Gastrocnemius medialis (tissue), 4 donors: Measurements from ENCODE around the gene PGAP3.

Source experiments
- CTCF ChIP-seq, 5 experiments: fragments of 450-650 bp in 3 of 5; fragments of 200-600 bp in 2 of 5; sonication (generic) in 2 of 5; IDR thresholded peaks in 4 of 5; conservative IDR thresholded peaks in 1 of 5; 1 replicate in 4 of 5; 2 replicates in 1 of 5; pipeline ENCODE4 v1.5.1; 2016 to 2019; ENCODE audit warnings: antibody characterized with exemption in 5 of 5, mild to moderate bottlenecking in 3 of 5, moderate library complexity in 3 of 5
- POLR2A ChIP-seq, 2 donors: fragments of 450-650 bp; IDR thresholded peaks; one replicate each; pipeline ENCODE4 v1.6.1; 2017; ENCODE audit warnings: antibody characterized with exemption in 2 of 2, mild to moderate bottlenecking in 2 of 2, moderate library complexity in 2 of 2

GRCh38 chr17:39700148-39700987, 12.5 kb upstream of the PGAP3 start:
- TF ChIP-seq CTCF (IDR thresholded peaks at IDR 0.05 in 4 of 5, conservative IDR thresholded peaks at IDR 0.05 in 1 of 5), result no peak
- TF ChIP-seq POLR2A (IDR thresholded peaks at IDR 0.05), result no peak
